ENCODE measurements around the gene UCHL3.

UCHL3 gene

DNA sequence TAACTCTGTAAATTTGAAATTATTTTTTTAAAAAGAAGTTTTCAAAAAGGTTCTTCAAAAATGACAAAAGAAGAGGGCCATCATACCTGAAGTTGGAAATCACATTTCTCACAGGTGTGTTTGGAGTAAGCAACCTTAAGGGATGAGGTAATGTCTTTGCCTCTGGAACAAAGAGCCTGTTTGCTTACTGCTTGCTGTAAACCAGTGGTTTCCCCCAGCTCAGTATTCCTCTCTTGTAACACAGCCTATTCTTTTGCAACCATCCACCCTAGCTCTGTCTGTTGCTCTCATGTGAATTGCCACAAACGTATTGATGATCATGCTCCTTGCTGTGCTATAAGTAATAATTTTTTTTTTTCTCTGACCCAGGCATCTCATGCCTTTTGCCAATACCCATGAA is 38.1 kb downstream of the UCHL3 start:
- TF ChIP-seq, protein P1, sequence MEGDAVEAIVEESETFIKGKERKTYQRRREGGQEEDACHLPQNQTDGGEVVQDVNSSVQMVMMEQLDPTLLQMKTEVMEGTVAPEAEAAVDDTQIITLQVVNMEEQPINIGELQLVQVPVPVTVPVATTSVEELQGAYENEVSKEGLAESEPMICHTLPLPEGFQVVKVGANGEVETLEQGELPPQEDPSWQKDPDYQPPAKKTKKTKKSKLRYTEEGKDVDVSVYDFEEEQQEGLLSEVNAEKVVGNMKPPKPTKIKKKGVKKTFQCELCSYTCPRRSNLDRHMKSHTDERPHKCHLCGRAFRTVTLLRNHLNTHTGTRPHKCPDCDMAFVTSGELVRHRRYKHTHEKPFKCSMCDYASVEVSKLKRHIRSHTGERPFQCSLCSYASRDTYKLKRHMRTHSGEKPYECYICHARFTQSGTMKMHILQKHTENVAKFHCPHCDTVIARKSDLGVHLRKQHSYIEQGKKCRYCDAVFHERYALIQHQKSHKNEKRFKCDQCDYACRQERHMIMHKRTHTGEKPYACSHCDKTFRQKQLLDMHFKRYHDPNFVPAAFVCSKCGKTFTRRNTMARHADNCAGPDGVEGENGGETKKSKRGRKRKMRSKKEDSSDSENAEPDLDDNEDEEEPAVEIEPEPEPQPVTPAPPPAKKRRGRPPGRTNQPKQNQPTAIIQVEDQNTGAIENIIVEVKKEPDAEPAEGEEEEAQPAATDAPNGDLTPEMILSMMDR (IDR thresholded peaks at IDR 0.05), result no peak
- peaks cover 8 to 16% of the 10 kb centered on the region in 2 experiments for H3K4me1 ChIP-seq (ENCODE audit: control insufficient read depth in 1 of 2, insufficient read depth in 1 of 2, low read depth in 1 of 2, low read length in 1 of 2)
- no peaks in the 10 kb centered on the region for H3K27me3 ChIP-seq
- H3K4me3 ChIP-seq (ENCODE audit: low read depth in 1 of 2, low read length in 1 of 2), result no peak overlapping the region
- H3K36me3 ChIP-seq, result no peaks in the 10 kb centered on the region
- H3K27ac ChIP-seq, result peak overlapping the region; percentile 35
- no peaks in the 10 kb centered on the region for H3K9me3 ChIP-seq

DNA sequence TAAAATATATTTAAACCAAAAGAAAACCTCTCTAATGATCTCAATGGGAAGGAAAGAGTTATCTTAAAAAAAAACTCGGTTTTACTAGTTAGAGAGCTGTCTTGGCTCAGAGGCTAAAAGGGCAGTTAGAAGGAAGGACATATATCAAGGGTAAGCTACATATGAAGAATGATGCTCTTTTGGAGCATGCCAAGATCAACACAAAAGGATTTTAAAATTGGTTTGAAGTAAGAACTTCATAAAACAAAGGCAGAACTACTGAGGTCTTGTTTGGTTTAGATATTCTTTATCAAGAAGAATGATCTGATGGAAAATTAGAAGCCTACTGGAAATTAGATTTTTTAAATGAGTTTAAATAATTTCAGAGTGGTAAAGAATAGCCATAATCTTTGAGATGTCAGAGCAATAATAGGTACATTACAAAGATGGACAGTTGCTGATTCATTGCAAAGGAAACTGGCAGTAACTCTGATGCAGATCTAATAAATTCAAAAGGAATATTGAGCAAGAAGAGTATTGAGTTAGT is 47.1 kb downstream of the UCHL3 start:
- Histone ChIP-seq H3K36me3 (no peaks in the 10 kb centered on the region), H3K4me3 (ENCODE audit: low read depth in 1 of 2, low read length in 1 of 2) (no peak overlapping the region), H3K27ac (no peak overlapping the region), H3K27me3 (no peaks in the 10 kb centered on the region), H3K4me1 (ENCODE audit: control insufficient read depth in 1 of 2, insufficient read depth in 1 of 2, low read depth in 1 of 2, low read length in 1 of 2) (no peaks in the 10 kb centered on the region), H3K9me3 (no peaks in the 10 kb centered on the region)
- TF ChIP-seq, protein P1 (IDR thresholded peaks at IDR 0.05), result no peak

GRCh38 chr13:75600371-75600770 is 50.8 kb downstream of the UCHL3 start:
- TF ChIP-seq, protein P1 (IDR thresholded peaks at IDR 0.05), result no peak
- Histone ChIP-seq H3K27ac (no peak overlapping the region), H3K36me3 (peaks cover 4% of the 10 kb centered on the region), H3K4me3 (ENCODE audit: low read depth in 1 of 2, low read length in 1 of 2) (no peak overlapping the region), H3K4me1 (ENCODE audit: control insufficient read depth in 1 of 2, insufficient read depth in 1 of 2, low read depth in 1 of 2, low read length in 1 of 2) (no peaks in the 10 kb centered on the region), H3K9me3 (no peaks in the 10 kb centered on the region), H3K27me3 (no peaks in the 10 kb centered on the region)

DNA sequence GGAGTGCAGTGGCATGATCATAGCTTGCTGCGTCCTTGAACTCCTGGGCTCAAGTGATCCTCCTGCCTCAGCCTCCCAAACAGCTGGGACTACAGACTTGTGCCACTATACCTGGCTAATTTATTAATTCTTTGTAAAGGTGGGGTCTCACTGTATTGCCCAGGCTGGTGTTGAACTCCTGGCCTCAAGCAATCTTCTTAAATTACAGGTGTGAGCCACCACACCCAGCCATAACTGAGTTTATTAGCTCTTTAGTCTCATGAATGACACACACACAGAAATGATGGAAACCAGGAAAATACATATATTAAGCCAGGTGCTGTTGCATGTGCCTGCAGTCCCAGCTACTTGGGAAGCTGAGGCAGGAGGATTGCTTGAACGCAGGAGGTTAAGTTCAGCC is 53.4 kb downstream of the UCHL3 start:
- Histone ChIP-seq H3K9me3 (no peaks in the 10 kb centered on the region), H3K27me3 (no peaks in the 10 kb centered on the region), H3K36me3 (peaks cover 4% of the 10 kb centered on the region), H3K4me3 (ENCODE audit: low read depth in 1 of 2, low read length in 1 of 2) (no peak overlapping the region), H3K27ac (no peak overlapping the region), H3K4me1 (ENCODE audit: control insufficient read depth in 1 of 2, insufficient read depth in 1 of 2, low read depth in 1 of 2, low read length in 1 of 2) (no peaks in the 10 kb centered on the region)
- TF ChIP-seq, protein P1 (IDR thresholded peaks at IDR 0.05), result no peak

DNA sequence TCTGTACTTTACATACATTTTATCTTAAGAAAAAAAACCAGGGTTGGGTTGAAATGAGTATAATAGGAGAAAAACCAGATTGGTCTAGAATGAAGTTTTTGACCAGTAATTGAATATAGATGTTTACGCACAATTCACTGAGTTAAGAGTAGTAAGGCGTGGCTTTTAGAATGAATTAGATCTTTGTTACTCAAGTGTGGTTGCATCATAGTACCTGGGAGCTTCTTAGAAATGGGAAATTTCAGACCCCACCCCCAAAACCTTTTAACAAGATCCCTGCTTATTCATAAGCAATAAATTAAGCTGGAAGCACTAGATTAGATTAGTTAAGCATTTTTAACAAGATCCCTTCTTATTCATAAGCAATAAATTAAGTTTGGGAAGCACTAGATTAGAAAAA is 57.9 kb downstream of the UCHL3 start:
- no peaks in the 10 kb centered on the region for H3K27me3 ChIP-seq
- TF ChIP-seq, protein P1 (IDR thresholded peaks at IDR 0.05), result no peak
- H3K4me3 ChIP-seq (ENCODE audit: low read depth in 1 of 2, low read length in 1 of 2), result no peak overlapping the region
- peaks cover 4% of the 10 kb centered on the region for H3K36me3 ChIP-seq
- no peaks in the 10 kb centered on the region for H3K4me1 ChIP-seq (ENCODE audit: control insufficient read depth in 1 of 2, insufficient read depth in 1 of 2, low read depth in 1 of 2, low read length in 1 of 2)
- H3K9me3 ChIP-seq, result no peaks in the 10 kb centered on the region
- H3K27ac ChIP-seq, result no peak overlapping the region

DNA sequence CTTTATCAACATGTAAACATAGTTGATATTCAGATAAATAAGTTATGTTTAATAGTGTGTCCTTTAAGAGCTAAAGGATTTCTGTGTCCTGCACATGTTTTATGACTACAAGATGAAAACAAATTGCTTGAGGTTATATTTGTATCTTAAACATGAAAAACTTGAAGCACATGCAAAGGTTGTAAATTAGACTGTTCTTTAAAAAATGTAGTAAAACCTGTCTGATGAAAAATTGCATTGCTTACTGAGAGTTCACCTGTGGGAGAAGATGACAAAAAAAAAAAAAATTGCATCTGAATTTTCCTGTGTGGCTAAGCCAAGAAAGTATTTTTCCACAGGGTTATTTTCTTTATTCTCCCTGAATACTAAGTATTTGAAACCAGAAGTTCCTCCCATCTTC is 60.9 kb downstream of the UCHL3 start:
- Histone ChIP-seq H3K4me3 (ENCODE audit: low read depth in 1 of 2, low read length in 1 of 2) (no peak overlapping the region), H3K27me3 (no peaks in the 10 kb centered on the region), H3K4me1 (ENCODE audit: control insufficient read depth in 1 of 2, insufficient read depth in 1 of 2, low read depth in 1 of 2, low read length in 1 of 2) (no peaks in the 10 kb centered on the region), H3K9me3 (no peaks in the 10 kb centered on the region), H3K36me3 (no peaks in the 10 kb centered on the region), H3K27ac (no peak overlapping the region)
- TF ChIP-seq, protein P1 (IDR thresholded peaks at IDR 0.05), result no peak
